Ovary (tissue), 9 donors: Measurements from ENCODE around the gene AVL9. TPM values are rescaled to one million over a fixed set of nuclear protein-coding genes. Genes with fewer than 3 reads are reported as not detected.

Experiments
- DNase-seq, 5 donors: peaks; one replicate each; pipeline ENCODE4 v3.0.0-alpha.2; 2019 to 2020
- H3K27ac ChIP-seq, 2 donors: fragments of 200-600 bp; one replicate each; pipeline versions ENCODE4 v1.5.1 to v1.8.0; 2019 to 2022
- H3K27me3 ChIP-seq: fragments of 200-600 bp; one replicate; pipeline ENCODE4 v1.8.0; 2022
- H3K36me3 ChIP-seq: fragments of 200-600 bp; sonication (generic); one replicate; pipeline ENCODE4 v1.5.1; 2019
- H3K4me1 ChIP-seq: one replicate; pipeline ENCODE4 v1.8.1; 2013; ENCODE audit warnings: mild to moderate bottlenecking, moderate library complexity; ENCODE audit not compliant: insufficient read depth
- H3K4me3 ChIP-seq: fragments of 200-600 bp; sonication (generic); one replicate; pipeline ENCODE4 v1.5.1; 2017
- H3K9me3 ChIP-seq, 2 donors: fragments of 200-600 bp in 1 of 2; sonication (generic) in 1 of 2; one replicate each; pipeline versions ENCODE4 v1.5.1 to v1.8.1; 2013 to 2019; ENCODE audit warnings: mild to moderate bottlenecking in 1 of 2, moderate library complexity in 1 of 2
- CTCF ChIP-seq, 3 donors: fragments of 450-650 bp in 2 of 3; fragments of 200-600 bp in 1 of 3; IDR thresholded peaks; one replicate each; pipeline versions ENCODE4 v1.5.1 to v1.8.0; 2016 to 2022; ENCODE audit warnings: antibody characterized with exemption in 3 of 3, mild to moderate bottlenecking in 1 of 3
- EP300 ChIP-seq: sonication (generic); formaldehyde crosslinking; IDR thresholded peaks from one replicate; pipeline ENCODE4 v1.6.1; 2017; ENCODE audit warnings: antibody characterized with exemption
- POLR2A ChIP-seq: fragments of 450-650 bp; IDR thresholded peaks from one replicate; pipeline ENCODE4 v1.6.1; 2017; ENCODE audit warnings: antibody characterized with exemption, mild to moderate bottlenecking, moderate library complexity
- WGBS, 3 donors: extraction: QIAGEN DNeasy Blood & Tissue Kit in 1 of 3; methylation state at CpG; one replicate each; pipeline versions ENCODE4 v1.1.5 to v1.1.7; 2013 to 2017; 5-methylcytosine and 5-hydroxymethylcytosine counted together
- intact Hi-C, 4 donors: fragments of 100-400 bp; cut with DNase I; formaldehyde crosslinking; loops; one replicate each; pipeline versions ENCODE4 v1.11.0 to v1.15.1; 2022 to 2023
- polyA plus RNA-seq, 2 donors: library from polyadenylated mRNA; stranded (reverse); fragments of 200-250 nt in 1 of 2; fragments of 350-450 nt in 1 of 2; fragmentation: Illumina TruSeq in 1 of 2; extraction: RNeasy Lipid Tissue Mini Kit (QIAGEN cat#74804) in 1 of 2; gene quantifications; one replicate each; pipeline ENCODE4 v1.2.3, GENCODE V29; 2013 to 2014
- total RNA-seq, 7 donors: library from RNA; depleted of rRNA in 2 of 7; stranded (reverse); fragments of >200 nt in 2 of 7; fragmentation: NEBNext Ultra II Directional in 3 of 7; extraction: Animal tissue kit (Norgen Biotek cat#: 25700) in 3 of 7; gene quantifications; one replicate each; pipeline versions ENCODE4 v1.1.0 to v1.2.4, GENCODE V29; 2016 to 2023
- donor health status: DM: no; HTN: no; CAD: no; lungs with moderate emphysema.
- donor health status: DM: no; HTN: no; CAD: no.
- donor health status: Bipolar disorder and iron deficiency.
- donor health status: DM: yes; HTN: yes; CAD: no.
- donor health status: DM: no; HTN: no; CAD: no.
- donor health status: DM: yes; HTN: yes; CAD: no.

Gene AVL9
- total and polyA plus RNA-seq, 9 donors: 6.8 to 34.4 (median 25.0) TPM

DNA sequence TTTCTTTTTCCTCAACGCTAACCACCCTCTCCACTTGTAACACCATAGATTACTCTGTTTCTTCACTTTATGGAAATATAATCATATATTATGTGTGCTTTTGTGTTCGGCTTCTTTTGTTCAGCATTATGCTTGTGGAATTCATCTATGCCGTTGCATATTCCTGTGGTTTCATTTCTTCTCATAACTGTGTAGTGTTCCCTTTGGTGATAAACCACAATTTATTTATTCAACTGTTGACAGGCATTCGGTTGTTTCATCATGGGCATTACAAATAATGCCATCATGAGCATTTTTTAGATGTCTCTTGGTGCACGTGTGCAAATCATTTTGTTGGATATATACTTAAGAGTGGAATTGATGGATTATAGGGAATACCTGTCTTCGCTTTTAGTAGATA is 12.1 kb downstream of the AVL9 start:
- Histone ChIP-seq H3K36me3 (no peaks in the 10 kb centered on the region), H3K4me1 (peaks cover 2% of the 10 kb centered on the region), H3K4me3 (no peak overlapping the region), H3K9me3 (no peaks in the 10 kb centered on the region), H3K27ac (no peak overlapping the region), H3K27me3 (no peaks in the 10 kb centered on the region)
- DNase-seq: no peak
- TF ChIP-seq POLR2A: no peak
- no peak for TF ChIP-seq CTCF (IDR thresholded peaks at IDR 0.05)
- no peak for TF ChIP-seq EP300
- intact Hi-C loops: no loop called here
- 97 to 98% (median 98%) methylated on average over 6 of the region's 6 CpGs for WGBS, 3 donors

DNA sequence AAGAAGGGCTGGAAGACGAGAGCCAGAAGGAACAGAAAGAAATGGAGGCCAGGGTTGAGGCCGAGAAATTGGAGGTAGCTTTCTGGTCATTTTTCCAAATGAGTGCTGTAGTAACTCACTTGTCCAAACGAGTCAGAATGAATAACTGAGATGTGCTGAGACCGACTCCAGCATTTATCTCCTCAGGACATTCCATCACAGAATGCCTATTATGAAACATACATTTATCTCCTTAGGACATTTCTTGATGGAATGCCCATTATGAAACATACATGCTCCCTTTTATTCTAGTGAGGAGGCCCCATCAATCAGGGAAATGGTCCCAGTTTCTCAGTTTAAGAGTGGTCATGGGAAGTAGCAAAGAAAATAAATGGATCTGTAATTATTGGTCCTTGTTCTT is 16.5 kb downstream of the AVL9 start:
- Histone ChIP-seq H3K9me3 (no peaks in the 10 kb centered on the region), H3K4me1 (peaks cover 2% of the 10 kb centered on the region), H3K4me3 (no peak overlapping the region), H3K36me3 (no peaks in the 10 kb centered on the region), H3K27me3 (no peaks in the 10 kb centered on the region), H3K27ac (no peak overlapping the region)
- TF ChIP-seq CTCF (IDR thresholded peaks at IDR 0.05): no peak
- TF ChIP-seq POLR2A: no peak
- no peak for TF ChIP-seq EP300
- WGBS, 3 donors: 87 to 97% (median 92%) methylated on average over 4 of the region's 4 CpGs
- no peak for DNase-seq
- intact Hi-C loops: no loop called here

DNA sequence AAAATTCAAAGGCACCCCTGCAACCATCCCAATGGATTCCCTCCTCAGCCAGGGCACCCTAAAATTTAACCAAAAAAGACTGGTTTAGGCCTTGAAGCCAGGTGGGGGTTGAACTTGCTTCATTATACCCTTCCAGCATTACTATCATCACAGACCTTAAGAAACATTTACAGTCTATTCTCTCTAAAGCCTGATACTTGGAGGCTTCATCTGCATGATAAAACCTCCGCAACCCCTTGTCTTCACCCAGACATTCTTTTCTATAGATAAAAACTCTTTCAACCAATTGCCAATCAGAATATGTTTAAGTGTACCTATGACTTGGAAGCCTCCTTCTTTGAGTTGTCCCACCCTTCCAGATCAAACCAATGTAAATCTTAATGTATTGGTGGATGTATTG is 17.9 kb downstream of the AVL9 start:
- WGBS, 3 donors: 91 to 100% (median 97%) methylated on average over 1 of the region's 1 CpG
- Histone ChIP-seq H3K36me3 (no peaks in the 10 kb centered on the region), H3K4me1 (peaks cover 2% of the 10 kb centered on the region), H3K4me3 (no peak overlapping the region), H3K27ac (no peak overlapping the region), H3K27me3 (no peaks in the 10 kb centered on the region), H3K9me3 (no peaks in the 10 kb centered on the region)
- intact Hi-C loops: no loop called here
- TF ChIP-seq CTCF (IDR thresholded peaks at IDR 0.05): no peak
- TF ChIP-seq POLR2A: no peak
- TF ChIP-seq EP300: no peak
- DNase-seq: no peak

- no peak overlapping the region for H3K4me3 ChIP-seq
- no peaks in the 10 kb centered on the region for H3K36me3 ChIP-seq
- no peak overlapping the region for H3K27ac ChIP-seq
- H3K4me1 ChIP-seq: peaks cover 2% of the 10 kb centered on the region
- intact Hi-C loops: no loop called here
- no peak for DNase-seq
- no peaks in the 10 kb centered on the region for H3K9me3 ChIP-seq
- TF ChIP-seq CTCF (IDR thresholded peaks at IDR 0.05): no peak
- H3K27me3 ChIP-seq: no peaks in the 10 kb centered on the region
- 94 to 96% (median 96%) methylated on average over 3 of the region's 3 CpGs for WGBS, 3 donors
Measured at GRCh38 chr7:32515890-32516550, 20.7 kb downstream of the AVL9 start.
